HepG2 (cell line): ENCODE results near the gene SAMM50. TPM values are rescaled to one million over a fixed set of nuclear protein-coding genes. Genes with fewer than 3 reads are reported as not detected.

ENCODE experiments used
- ATAC-seq: fragments of 200-7000 bp; cut with Tn5 transposase; 3 replicates; pipeline ENCODE4 v1.9.1; 2020; ENCODE audit warnings: mild to moderate bottlenecking, moderate library complexity
- BruUV-seq: library from RNA; stranded (reverse); fragments of 400-500 nt; replicated peaks from 2 replicates; lab custom pipeline; 2021; lab: Mats Ljungman, UMichigan
- CTCF ChIA-PET: fragments of 300-600 bp; formaldehyde crosslinking; extraction: SDS; loops from one replicate; lab custom pipeline; 2021; ENCODE audit warnings: low total read pairs, inconsistent platforms, low intra/inter-chr PET ratio; lab: Yijun Ruan, JAX
- POLR2A ChIA-PET: fragments of 350-600 bp; sonication (Branson Sonifier 250); formaldehyde crosslinking; loops from one replicate; lab custom pipeline; 2020; ENCODE audit warnings: antibody characterized with exemption, inconsistent platforms; lab: Yijun Ruan, JAX
- DNase-seq: peaks from one replicate; pipeline ENCODE4 v3.0.0-alpha.2; 2015; ENCODE audit warnings: low spot score
- FAIRE-seq: peaks from 3 replicates; lab custom pipeline; 2011; peaks lifted over from hg19 to GRCh38; lab: Jason Lieb, UNC
- H2AFZ ChIP-seq: one replicate; pipeline ENCODE4 v1.6.1; 2011; ENCODE audit warnings: low read length, inconsistent platforms
- H3K27ac ChIP-seq: fragments of 300-600 bp; 3 replicates; pipeline ENCODE4 v1.8.0; 2011; ENCODE audit warnings: mixed run types, mild to moderate bottlenecking, mixed read lengths, low read length, inconsistent platforms; ENCODE audit not compliant: insufficient read depth; ENCODE audit errors: extremely low read length
- H3K27me3 ChIP-seq, 2 experiments: fragments of 200-600 bp in 1 of 2; 2 replicates in 1 of 2; 3 replicates in 1 of 2; pipeline versions ENCODE4 v1.6.0 to v1.8.0; 2011; ENCODE audit warnings: low read length in 2 of 2, mild to moderate bottlenecking in 2 of 2, moderate library complexity in 2 of 2, inconsistent platforms in 1 of 2; ENCODE audit not compliant: insufficient read depth in 2 of 2, control insufficient read depth in 1 of 2
- H3K36me3 ChIP-seq, 2 experiments: fragments of 200-600 bp in 1 of 2; replicated peaks in 1 of 2; 2 replicates in 1 of 2; 3 replicates in 1 of 2; pipeline versions ENCODE4 v1.5.1 to v1.8.0; 2011; ENCODE audit warnings: low read length in 2 of 2, inconsistent platforms in 1 of 2; ENCODE audit not compliant: insufficient read depth in 2 of 2, control insufficient read depth in 1 of 2
- H3K4me1 ChIP-seq: 2 replicates; pipeline ENCODE4 v1.5.1; 2012; ENCODE audit warnings: low read length, inconsistent platforms; ENCODE audit not compliant: insufficient read depth
- H3K4me2 ChIP-seq: 2 replicates; pipeline ENCODE4 v1.6.0; 2011; ENCODE audit warnings: low read depth, low read length, inconsistent platforms
- H3K4me3 ChIP-seq, 3 experiments: fragments of 200-600 bp in 1 of 3; sonication (generic), shearing (Covaris generic) in 1 of 3; replicated peaks in 1 of 3; 2 replicates each; pipeline ENCODE4 v1.5.1; 2011 to 2016; ENCODE audit warnings: low read length in 3 of 3, inconsistent platforms in 2 of 3, low read depth in 2 of 3, mild to moderate bottlenecking in 2 of 3, control low read depth in 1 of 3, mixed read lengths in 1 of 3; ENCODE audit not compliant: insufficient read depth in 1 of 3
- H3K79me2 ChIP-seq: one replicate; pipeline ENCODE4 v1.6.1; 2011; ENCODE audit warnings: low read length, inconsistent platforms; ENCODE audit not compliant: insufficient read depth
- H3K9ac ChIP-seq: 2 replicates; pipeline ENCODE4 v1.6.0; 2011; ENCODE audit warnings: mild to moderate bottlenecking, low read depth, low read length, inconsistent platforms; ENCODE audit not compliant: insufficient read depth
- H3K9me3 ChIP-seq: 2 replicates; pipeline ENCODE4 v1.5.1; 2012; ENCODE audit warnings: mild to moderate bottlenecking, low read length
- H4K20me1 ChIP-seq: 2 replicates; pipeline ENCODE4 v1.6.0; 2011; ENCODE audit warnings: inconsistent platforms, mild to moderate bottlenecking, low read length, moderate library complexity; ENCODE audit not compliant: insufficient read depth
- MAFF ChIP-seq: IDR thresholded peaks from 2 replicates; pipeline ENCODE4 v1.6.1; 2011; ENCODE audit warnings: low read depth, low read length, improper control_type of control experiment
- MAFK ChIP-seq, 2 experiments: IDR thresholded peaks in 1 of 2; conservative IDR thresholded peaks in 1 of 2; 2 replicates each; pipeline ENCODE4 v1.6.1; 2011; ENCODE audit warnings: improper control_type of control experiment in 2 of 2, low read length in 2 of 2
- ZBTB39 ChIP-seq: sonication (generic); formaldehyde crosslinking; IDR thresholded peaks from 2 replicates; pipeline ENCODE4 v1.5.0; 2020; ENCODE audit warnings: missing genetic modification reagents
- ZNF225 ChIP-seq: sonication (generic); formaldehyde crosslinking; IDR thresholded peaks from 2 replicates; pipeline ENCODE4 v1.4.0; 2020; ENCODE audit warnings: mild to moderate bottlenecking, missing genetic modification reagents
- ZNF274 ChIP-seq: sonication (generic); formaldehyde crosslinking; IDR thresholded peaks from 2 replicates; pipeline ENCODE4 v1.5.1; 2020; ENCODE audit warnings: mild to moderate bottlenecking, missing genetic modification reagents
- WGBS: methylation state at CpG from one replicate; pipeline ENCODE4 v1.1.6; 2017; ENCODE audit warnings: low lambda C conversion rate; 5-methylcytosine and 5-hydroxymethylcytosine counted together
- in situ Hi-C: cut with HindIII; loops from 2 replicates; pipeline ENCODE4 v1.10.0; 2017; ENCODE audit warnings: low pct_unique_long_range_greater_than_20kb; ENCODE audit not compliant: extremely low pct_ligation_motif_present
- intact Hi-C: fragments of 100-400 bp; cut with micrococcal nuclease; formaldehyde crosslinking; loops from one replicate; pipeline ENCODE4 v1.10.0; 2022; ENCODE audit not compliant: unreplicated experiment
- polyA plus RNA-seq, 8 experiments: library from polyadenylated mRNA; depleted of rRNA in 3 of 8; stranded (reverse) in 7 of 8; unstranded in 1 of 8; fragments of >200 nt; fragmentation: Illumina TruSeq in 4 of 8; extraction: Trizol in 4 of 8; gene quantifications; 2 replicates each; pipeline versions ENCODE4 v1.2.1 to v1.2.3, GENCODE V29; 2011 to 2016; ENCODE audit warnings: low read depth in 4 of 8, missing spikeins in 1 of 8, mixed read lengths in 1 of 8; ENCODE audit not compliant: insufficient read depth in 1 of 8
- total RNA-seq, 5 experiments: library from RNA; depleted of rRNA; stranded (reverse); fragments of >200 nt; fragmentation: Illumina TruSeq; extraction: Trizol; gene quantifications; 2 replicates each; pipeline ENCODE4 v1.2.3, GENCODE V29; 2016; ENCODE audit warnings: low read depth in 1 of 5
- TF ChIP-seq, protein P1 (sequence below): sonication (generic); formaldehyde crosslinking; IDR thresholded peaks from 2 replicates; pipeline ENCODE4 v1.4.0; 2020; ENCODE audit warnings: missing genetic modification reagents

SAMM50 gene
- total and polyA plus RNA-seq, 2 of the 13 experiments (the other 11 are each of a cell fraction or from before 2014, with no cell fraction given): 34.7 to 63.4 TPM

DNA sequence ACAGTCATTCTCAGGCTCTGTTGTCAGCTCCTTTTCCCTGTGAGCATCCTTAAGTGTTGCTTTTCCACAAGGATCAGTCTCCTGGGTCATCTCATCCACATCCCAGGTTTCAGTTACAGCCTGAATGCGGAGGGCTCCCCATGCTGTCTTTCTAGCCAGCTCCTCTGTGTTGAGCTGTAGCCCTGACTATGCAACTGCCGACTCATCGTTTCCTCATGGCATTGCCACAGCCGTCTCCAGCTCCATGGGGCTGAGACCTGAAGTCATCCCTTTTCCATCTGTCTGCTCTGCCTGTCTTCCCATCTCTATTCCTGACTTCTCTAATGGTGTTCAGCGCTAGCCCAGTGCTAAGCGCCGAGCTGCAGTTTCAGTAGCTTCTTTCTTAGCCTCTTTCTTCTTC, 11.8 kb downstream of the SAMM50 start:
- CTCF ChIA-PET: no interaction called here
- in situ Hi-C loops (no loop called here), intact Hi-C loops (no loop called here)
- no peak overlapping the region for H3K4me2 ChIP-seq
- H3K36me3 ChIP-seq: peaks cover 35 to 74% of the 10 kb centered on the region in 2 experiments
- no peaks in the 10 kb centered on the region for H4K20me1 ChIP-seq
- H3K4me1 ChIP-seq: no peaks in the 10 kb centered on the region
- no peaks in the 10 kb centered on the region for H3K79me2 ChIP-seq
- peak; percentile 91 to 96 for TF ChIP-seq MAFK (conservative IDR thresholded peaks at IDR 0.05 in 1 of 2, IDR thresholded peaks at IDR 0.05 in 1 of 2; ENCODE audit: low read length in 2 of 2)
- no peak for TF ChIP-seq ZNF274 (CRISPR knock-in tag)
- no peak for TF ChIP-seq ZBTB39 (CRISPR knock-in tag)
- TF ChIP-seq ZNF225 (CRISPR knock-in tag): no peak
- peak; percentile 91 for TF ChIP-seq MAFF
- TF ChIP-seq, protein P1, sequence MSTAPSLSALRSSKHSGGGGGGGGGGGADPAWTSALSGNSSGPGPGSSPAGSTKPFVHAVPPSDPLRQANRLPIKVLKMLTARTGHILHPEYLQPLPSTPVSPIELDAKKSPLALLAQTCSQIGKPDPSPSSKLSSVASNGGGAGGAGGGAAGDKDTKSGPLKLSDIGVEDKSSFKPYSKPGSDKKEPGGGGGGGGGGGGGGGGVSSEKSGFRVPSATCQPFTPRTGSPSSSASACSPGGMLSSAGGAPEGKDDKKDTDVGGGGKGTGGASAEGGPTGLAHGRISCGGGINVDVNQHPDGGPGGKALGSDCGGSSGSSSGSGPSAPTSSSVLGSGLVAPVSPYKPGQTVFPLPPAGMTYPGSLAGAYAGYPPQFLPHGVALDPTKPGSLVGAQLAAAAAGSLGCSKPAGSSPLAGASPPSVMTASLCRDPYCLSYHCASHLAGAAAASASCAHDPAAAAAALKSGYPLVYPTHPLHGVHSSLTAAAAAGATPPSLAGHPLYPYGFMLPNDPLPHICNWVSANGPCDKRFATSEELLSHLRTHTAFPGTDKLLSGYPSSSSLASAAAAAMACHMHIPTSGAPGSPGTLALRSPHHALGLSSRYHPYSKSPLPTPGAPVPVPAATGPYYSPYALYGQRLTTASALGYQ (CRISPR knock-in tag): no peak
- H3K27ac ChIP-seq: no peak overlapping the region
- no peak overlapping the region for H3K9ac ChIP-seq
- POLR2A ChIA-PET: no interaction called here
- no peaks in the 10 kb centered on the region for H3K27me3 ChIP-seq
- no peaks in the 10 kb centered on the region for H3K9me3 ChIP-seq
- FAIRE-seq: no peak
- no peak for DNase-seq
- no TSS peak for BruUV-seq
- WGBS: 98% methylated on average over 7 of the region's 7 CpGs
- no peak overlapping the region for H2AFZ ChIP-seq
- no peak overlapping the region for H3K4me3 ChIP-seq
- ATAC-seq: no peak
